LNCAP (cell line): ENCODE measurements around the gene PPIC.

ENCODE experiments used
- TF ChIP-seq, protein P1 (sequence below): fragments of 450-650 bp; IDR thresholded peaks from 2 replicates; pipeline ENCODE4 v1.5.1; 2017; ENCODE audit warnings: mild to moderate bottlenecking

Gene PPIC

DNA sequence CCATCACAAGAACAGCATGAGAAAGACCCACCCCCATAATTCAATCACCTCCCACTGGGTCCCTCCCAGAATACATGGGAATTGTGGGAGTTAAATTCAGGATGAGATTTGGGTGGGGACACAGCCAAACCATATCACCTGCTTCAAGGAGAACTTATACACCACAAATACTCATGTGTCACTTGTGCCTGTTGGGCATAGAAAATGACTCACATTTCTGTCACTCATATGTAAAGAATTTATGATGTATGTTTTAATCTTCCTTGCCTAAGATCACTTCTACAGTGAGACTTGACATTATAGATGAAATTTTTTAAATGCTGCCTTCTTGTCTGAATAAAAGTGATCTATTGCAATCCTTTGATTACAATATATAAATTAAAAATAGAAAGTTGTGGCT, 29.5 kb upstream of the PPIC start:
- TF ChIP-seq, protein P1, sequence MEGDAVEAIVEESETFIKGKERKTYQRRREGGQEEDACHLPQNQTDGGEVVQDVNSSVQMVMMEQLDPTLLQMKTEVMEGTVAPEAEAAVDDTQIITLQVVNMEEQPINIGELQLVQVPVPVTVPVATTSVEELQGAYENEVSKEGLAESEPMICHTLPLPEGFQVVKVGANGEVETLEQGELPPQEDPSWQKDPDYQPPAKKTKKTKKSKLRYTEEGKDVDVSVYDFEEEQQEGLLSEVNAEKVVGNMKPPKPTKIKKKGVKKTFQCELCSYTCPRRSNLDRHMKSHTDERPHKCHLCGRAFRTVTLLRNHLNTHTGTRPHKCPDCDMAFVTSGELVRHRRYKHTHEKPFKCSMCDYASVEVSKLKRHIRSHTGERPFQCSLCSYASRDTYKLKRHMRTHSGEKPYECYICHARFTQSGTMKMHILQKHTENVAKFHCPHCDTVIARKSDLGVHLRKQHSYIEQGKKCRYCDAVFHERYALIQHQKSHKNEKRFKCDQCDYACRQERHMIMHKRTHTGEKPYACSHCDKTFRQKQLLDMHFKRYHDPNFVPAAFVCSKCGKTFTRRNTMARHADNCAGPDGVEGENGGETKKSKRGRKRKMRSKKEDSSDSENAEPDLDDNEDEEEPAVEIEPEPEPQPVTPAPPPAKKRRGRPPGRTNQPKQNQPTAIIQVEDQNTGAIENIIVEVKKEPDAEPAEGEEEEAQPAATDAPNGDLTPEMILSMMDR: no peak

DNA sequence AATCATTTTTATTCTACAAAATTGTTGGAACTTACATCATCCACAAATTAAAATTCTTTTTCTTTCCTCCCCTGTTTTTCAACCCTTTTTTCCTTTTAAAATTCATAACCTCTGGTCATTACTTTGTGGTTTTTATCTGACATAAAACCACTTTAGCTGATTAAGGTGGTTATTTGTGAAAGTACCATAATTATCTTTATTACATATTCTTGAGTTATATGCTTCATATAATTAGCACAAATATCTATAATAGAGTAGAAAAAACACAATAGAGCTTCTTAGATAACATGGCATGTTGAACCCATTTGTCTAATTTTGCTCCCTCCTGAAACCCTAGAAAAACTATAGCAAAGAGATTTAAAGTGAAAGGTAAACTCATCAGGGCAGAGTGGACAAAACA, 22.9 kb upstream of the PPIC start:
- TF ChIP-seq, protein P1: no peak

DNA sequence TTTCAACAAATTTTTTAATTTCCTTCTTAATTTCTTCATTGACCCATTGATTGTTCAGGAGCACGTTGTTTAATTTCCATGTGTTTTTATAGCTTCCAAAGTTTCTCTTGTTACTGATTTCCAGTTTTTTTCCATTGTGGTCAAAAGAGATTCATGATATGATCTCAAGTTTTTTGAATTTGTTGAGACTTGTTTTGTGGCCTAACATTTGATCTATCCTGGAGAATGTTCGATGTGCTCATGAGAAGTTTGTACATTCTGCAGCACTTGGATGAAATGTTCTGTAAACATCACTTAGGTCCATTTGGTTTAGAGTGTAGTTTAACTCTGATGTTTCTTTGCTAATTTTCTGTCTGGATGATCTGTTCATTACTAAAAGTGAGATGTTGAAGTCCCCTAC, 14.7 kb upstream of the PPIC start:
- TF ChIP-seq, protein P1: no peak

DNA sequence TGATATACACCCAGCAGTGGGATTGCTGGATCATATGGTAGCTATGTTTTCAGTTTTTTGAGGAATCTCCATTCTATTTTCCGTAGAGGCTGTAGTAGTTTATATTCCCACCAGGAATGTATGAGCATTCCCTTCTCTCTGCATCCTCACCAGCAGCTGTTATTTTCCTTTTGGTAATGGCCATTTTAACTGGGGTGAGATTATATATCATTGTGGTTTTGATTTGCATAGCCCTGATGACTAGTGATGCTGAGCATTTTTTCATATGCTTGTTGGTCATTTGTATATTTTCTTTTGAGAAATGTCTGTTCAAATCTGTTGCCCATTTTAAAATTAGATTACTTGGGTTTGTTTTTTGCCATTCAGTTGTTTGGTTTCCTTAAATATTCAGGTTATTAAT, 11.2 kb upstream of the PPIC start:
- TF ChIP-seq, protein P1: no peak

DNA sequence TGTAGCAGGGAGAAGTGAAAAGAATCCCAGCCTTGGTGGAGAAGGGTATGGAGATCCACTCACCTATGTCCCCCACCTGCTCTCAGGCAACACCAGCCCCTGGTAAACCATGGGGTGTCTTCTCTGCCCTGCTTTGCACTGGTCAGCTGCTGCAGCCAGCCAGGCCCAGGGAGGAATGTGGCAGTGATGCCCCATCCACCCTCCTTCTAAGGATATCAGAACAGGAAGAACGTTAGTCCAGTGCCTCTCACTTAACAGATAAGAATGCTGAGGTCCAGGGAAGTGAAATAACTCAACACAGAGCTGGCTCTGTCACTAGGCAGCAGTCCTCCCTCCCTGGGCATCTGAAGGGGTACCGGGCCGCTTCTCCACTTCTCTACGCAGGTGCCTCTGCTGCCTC, 9.7 kb upstream of the PPIC start:
- TF ChIP-seq, protein P1: no peak

DNA sequence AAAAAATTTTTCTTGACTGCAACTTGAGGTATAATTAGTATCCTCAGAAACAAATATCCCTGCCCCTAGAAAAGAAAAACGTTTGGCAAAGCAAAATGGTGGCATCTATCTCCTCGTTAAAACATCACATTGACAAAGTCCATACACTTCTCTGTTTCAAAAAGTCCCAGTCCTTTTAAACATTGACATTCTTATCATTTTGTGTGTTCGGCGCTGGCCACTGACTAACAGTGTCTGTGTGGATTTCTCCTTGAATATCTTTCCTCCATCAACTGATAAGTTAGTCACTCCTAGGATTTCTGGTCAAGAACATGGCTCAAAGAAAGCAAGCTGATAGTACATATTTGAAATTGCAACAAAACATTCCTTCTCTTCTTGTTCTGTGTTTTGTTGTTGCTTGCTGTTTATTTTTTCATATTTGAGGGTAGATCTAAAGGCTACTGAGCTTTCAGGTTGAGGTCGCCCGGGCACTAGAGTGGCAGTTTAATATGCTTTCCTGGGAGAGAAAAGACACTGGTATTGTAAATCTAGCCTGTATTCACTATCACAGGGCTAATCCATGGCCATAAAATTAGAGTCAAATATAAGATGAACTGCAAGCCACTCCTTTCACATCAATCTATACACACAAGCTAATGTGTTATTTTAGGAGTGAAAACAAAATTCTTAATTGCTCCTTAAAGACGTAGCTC, 8.5 kb upstream of the PPIC start:
- TF ChIP-seq, protein P1: no peak

DNA sequence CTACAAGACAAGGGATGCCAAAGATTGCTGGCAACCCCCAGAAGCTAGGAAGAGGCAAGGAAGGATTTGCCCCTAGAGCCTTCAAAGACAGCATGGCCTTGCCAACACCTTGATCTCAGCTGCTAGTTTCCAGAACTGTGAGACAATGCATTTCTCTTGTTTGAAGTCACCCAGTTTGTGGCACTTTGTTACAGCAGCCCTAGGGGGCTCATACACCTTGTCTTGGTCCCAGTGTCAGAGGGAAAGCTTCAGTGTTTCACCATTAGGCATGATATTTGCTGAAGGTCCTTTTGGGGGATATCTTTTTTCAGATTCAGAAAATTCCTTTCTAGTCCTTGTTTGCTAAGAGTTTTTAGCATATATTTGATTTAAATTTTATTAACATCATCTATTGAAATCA, 3.1 kb upstream of the PPIC start:
- TF ChIP-seq, protein P1: no peak

DNA sequence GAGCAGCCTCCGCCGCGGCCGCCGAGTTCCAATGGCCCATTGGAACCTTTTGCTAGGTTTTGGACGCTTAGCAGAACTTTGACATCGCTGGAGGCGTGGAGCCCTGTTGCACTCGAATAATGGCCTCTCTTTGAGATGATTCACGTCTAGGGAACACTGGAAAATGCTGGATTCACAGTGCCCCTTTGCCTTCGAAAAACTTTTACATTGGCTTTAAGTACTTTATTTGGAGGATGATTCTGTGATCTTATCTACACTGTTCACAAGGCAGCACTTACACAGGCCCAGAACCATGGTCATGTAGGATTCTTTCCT, 536 bp upstream of the PPIC start:
- TF ChIP-seq, protein P1: no peak
